CD4-positive, alpha-beta memory T cell (primary cell): Measurements from ENCODE around the gene BEAN1. TPM values are rescaled to one million over a fixed set of nuclear protein-coding genes. Genes with fewer than 3 reads are reported as not detected.
A peak's percentile ranks its signal among the peaks of the same experiment; 100 is the strongest.

Experiments
- CTCF ChIA-PET: fragments of 350-600 bp; sonication (Branson Sonifier 250); formaldehyde crosslinking; loops from one replicate; lab custom pipeline; 2021; ENCODE audit warnings: inconsistent platforms; ENCODE audit not compliant: partially characterized antibody; lab: Charles Lee
- POLR2A ChIA-PET: fragments of 350-600 bp; sonication (Branson Sonifier 250); formaldehyde crosslinking; loops from one replicate; lab custom pipeline; 2021; ENCODE audit not compliant: partially characterized antibody; lab: Charles Lee
- DNase-seq, 5 donors: peaks; one replicate each; pipeline versions ENCODE4 v3.0.0 to v3.0.0-alpha.2; 2020 to 2022; ENCODE audit warnings: mixed read lengths in 1 of 5
- H3K27ac ChIP-seq: one replicate; pipeline ENCODE4 v1.7.0; 2013; ENCODE audit warnings: low read depth, low read length
- H3K27me3 ChIP-seq: 2 replicates; pipeline ENCODE4 v1.7.0; 2013; ENCODE audit warnings: mild to moderate bottlenecking, low read length, moderate library complexity; ENCODE audit not compliant: insufficient read depth
- H3K36me3 ChIP-seq: 2 replicates; pipeline ENCODE4 v1.7.0; 2013; ENCODE audit warnings: mild to moderate bottlenecking, low read length, moderate library complexity; ENCODE audit not compliant: insufficient read depth
- H3K4me1 ChIP-seq: 2 replicates; pipeline ENCODE4 v1.7.0; 2013; ENCODE audit warnings: mild to moderate bottlenecking, low read length, moderate library complexity; ENCODE audit not compliant: insufficient read depth
- H3K4me3 ChIP-seq, 2 donors: one replicate each; pipeline ENCODE4 v1.7.0; 2013; ENCODE audit warnings: low read length in 2 of 2, mild to moderate bottlenecking in 1 of 2
- H3K9me3 ChIP-seq, 2 donors: one replicate each; pipeline ENCODE4 v1.7.0; 2013; ENCODE audit warnings: low read length in 2 of 2, control low read depth in 1 of 2; ENCODE audit not compliant: control insufficient read depth in 1 of 2
- H3K27ac Mint-ChIP-seq, 7 donors: one replicate each; pipeline ENCODE4 v1.8.0; 2020 to 2021; ENCODE audit warnings: mixed read lengths in 7 of 7, mild to moderate bottlenecking in 6 of 7, inconsistent platforms in 3 of 7, moderate library complexity in 3 of 7
- H3K27me3 Mint-ChIP-seq, 2 donors: one replicate each; pipeline ENCODE4 v1.8.0; 2020 to 2021; ENCODE audit warnings: mixed read lengths in 2 of 2
- H3K36me3 Mint-ChIP-seq, 2 donors: one replicate each; pipeline ENCODE4 v1.8.0; 2020 to 2021; ENCODE audit warnings: mixed read lengths in 2 of 2, inconsistent platforms in 1 of 2, mild to moderate bottlenecking in 1 of 2
- H3K4me1 Mint-ChIP-seq, 4 donors: one replicate each; pipeline ENCODE4 v1.8.0; 2020 to 2021; ENCODE audit warnings: mixed read lengths in 4 of 4, mild to moderate bottlenecking in 1 of 4
- H3K4me3 Mint-ChIP-seq, 8 donors: one replicate each; pipeline ENCODE4 v1.8.0; 2020 to 2021; ENCODE audit warnings: mixed read lengths in 8 of 8, mild to moderate bottlenecking in 7 of 8, moderate library complexity in 6 of 8, inconsistent platforms in 3 of 8
- H3K9me3 Mint-ChIP-seq, 8 donors: one replicate each; pipeline ENCODE4 v1.8.0; 2020 to 2021; ENCODE audit warnings: mixed read lengths in 8 of 8, mild to moderate bottlenecking in 5 of 8, inconsistent platforms in 3 of 8, moderate library complexity in 1 of 8
- intact Hi-C: fragments of 100-400 bp; cut with micrococcal nuclease; formaldehyde crosslinking; loops from one replicate; pipeline ENCODE4 v1.15.1; 2023
- polyA plus RNA-seq, 2 donors: library from polyadenylated mRNA; unstranded; fragments of 300-500 nt; fragmentation: Illumina TruSeq; gene quantifications; one replicate each; pipeline ENCODE4 v1.2.3, GENCODE V29; 2021
- total RNA-seq, 2 experiments: library from RNA; stranded (reverse); gene quantifications; one replicate each; pipeline ENCODE4 v1.2.3, GENCODE V29; 2021

BEAN1 gene
- total and polyA plus RNA-seq, 4 experiments from 2014 or later, result 0.23 TPM; not detected in 3

DNA sequence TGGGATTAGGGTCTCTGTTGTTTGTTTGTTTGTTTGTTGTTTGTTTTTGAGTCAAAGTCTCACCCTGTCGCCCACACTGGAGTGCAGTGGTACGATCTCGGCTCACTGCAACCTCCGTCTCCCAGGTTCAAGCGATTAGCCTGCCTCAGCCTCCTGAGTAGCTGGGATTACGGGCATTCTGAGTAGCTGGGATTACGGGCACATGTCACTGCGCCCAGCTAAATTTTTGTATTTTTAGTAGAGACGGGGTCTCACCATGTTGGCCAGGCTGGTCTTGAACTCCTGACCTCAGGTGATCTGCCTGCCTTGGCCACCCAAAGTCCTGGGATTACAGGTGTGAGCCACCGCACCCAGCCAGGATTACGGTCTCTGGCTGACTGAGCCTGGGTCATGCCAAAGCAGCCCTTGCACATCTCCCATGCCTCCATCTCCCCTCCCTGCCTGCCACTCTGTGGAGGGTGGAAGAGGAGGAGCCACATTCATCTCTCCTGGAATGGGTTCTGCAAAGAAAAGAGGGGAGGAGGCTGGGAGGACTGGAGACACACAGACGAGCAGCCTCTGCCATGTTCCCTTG, 59.2 kb downstream of the BEAN1 start:
- DNase-seq, result no peak
- H3K36me3 Mint-ChIP-seq, result no peaks in the 10 kb centered on the region
- no peak overlapping the region for H3K27ac ChIP-seq
- POLR2A ChIA-PET, result interaction anchor here (1.6 kb wide), 1 partner anchor 35 kb away, joined by 4 read pairs; no protein-coding TSS in a partner anchor
- H3K4me3 Mint-ChIP-seq, result no peak overlapping the region
- peaks cover 7% of the 10 kb centered on the region for H3K4me1 ChIP-seq
- H3K9me3 ChIP-seq, result no peaks in the 10 kb centered on the region
- no peak overlapping the region for H3K4me3 ChIP-seq
- intact Hi-C loops, result no loop called here
- H3K27me3 ChIP-seq, result no peaks in the 10 kb centered on the region
- no peaks in the 10 kb centered on the region for H3K36me3 ChIP-seq
- no peaks in the 10 kb centered on the region for H3K27me3 Mint-ChIP-seq
- no peaks in the 10 kb centered on the region for H3K9me3 Mint-ChIP-seq
- H3K27ac Mint-ChIP-seq, result peak overlapping the region in 1 of 7 donors; percentile 57
- CTCF ChIA-PET, result interaction anchor here (1.2 to 5.4 kb wide), 2 partner anchors 80 to 103 kb away, joined by 8 to 72 read pairs; no protein-coding TSS in a partner anchor
- peaks cover 8 to 15% (median 10%) of the 10 kb centered on the region in 4 donors for H3K4me1 Mint-ChIP-seq

DNA sequence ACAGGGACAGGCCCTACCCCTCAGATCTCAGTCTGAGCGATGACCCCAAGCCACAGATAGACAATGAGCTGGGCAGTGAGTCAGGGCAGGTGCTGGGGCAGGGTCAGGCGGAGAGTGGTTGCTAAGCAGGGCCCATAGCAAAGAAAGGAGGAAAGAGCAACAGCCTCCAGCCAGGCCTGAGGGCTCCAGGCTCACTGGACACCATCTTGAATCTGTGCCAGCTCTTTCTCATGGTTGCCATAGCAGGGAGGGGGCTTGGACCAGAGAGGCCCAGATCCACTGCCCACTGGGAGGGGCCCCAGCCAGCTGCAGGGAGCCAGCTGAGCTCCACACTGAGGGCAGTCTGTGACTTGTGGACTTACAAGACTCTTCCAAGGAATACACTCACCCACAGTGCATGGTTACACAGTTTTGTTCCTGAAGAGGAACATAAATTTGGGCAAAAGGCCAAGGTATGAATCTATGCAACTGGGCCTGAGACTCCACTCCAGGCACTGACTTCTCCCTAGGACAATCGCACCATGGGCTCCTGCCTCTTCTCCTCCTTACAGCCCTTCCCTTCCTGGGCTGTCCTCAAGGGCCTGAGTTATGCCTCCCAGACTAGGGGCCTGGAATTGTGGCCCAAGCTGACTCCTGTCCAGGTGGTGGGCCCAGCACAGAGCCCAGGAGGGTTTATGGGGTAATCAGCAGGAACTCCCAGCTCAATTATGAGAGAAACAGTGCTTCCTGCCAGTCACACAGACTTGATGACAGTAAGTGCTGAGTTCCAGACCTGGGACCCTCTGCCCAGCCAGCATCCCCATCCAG, 59.9 kb downstream of the BEAN1 start:
- CTCF ChIA-PET, result interaction anchor here (1.2 to 5.4 kb wide), 2 partner anchors 81 to 103 kb away, joined by 8 to 72 read pairs; no protein-coding TSS in a partner anchor
- intact Hi-C loops, result no loop called here
- no peak for DNase-seq

DNA sequence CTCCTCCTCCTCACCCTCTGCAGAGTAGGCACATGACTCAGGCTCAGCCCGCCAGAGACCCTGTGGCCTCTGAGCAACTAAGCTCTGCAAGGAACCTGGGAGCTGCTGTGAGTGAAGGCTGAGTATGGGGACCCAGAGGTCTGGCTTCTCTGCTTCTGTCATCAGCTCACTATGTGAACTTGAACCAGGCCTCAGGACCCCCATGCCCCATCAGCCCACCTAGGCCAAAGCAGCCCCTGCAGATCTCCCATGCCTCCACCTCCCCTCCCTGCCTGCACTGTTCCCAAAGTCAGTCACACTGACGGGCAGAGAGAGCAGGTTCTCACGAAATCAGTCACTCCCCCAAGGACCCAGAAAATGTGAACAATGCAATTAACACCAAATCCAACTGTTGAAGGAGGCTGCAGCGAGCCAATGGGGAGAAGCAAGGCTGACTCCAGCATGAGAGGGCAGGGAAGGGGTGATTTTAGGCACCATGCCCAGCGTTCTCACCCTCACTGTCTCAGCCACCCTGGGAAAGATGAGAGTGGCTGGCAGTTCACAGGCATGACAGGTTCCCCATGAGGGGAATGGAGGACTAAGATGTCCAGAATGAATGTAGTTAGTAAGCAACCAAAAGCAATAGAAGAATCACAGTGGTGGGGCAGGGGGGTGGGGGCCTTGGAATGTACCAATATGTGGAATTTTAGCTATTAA, 60.6 kb downstream of the BEAN1 start:
- POLR2A ChIA-PET, result interaction anchor here (0.9 to 1.6 kb wide), 3 partner anchors 11 to 163 kb away, joined by 3 to 4 read pairs (median 4); no protein-coding TSS in a partner anchor
- H3K4me3 ChIP-seq, result no peak overlapping the region
- Mint-ChIP-seq H3K36me3 (no peaks in the 10 kb centered on the region), H3K27me3 (no peaks in the 10 kb centered on the region), H3K9me3 (no peaks in the 10 kb centered on the region), H3K4me1 (peaks cover 8 to 15% (median 10%) of the 10 kb centered on the region in 4 donors), H3K4me3 (no peak overlapping the region), H3K27ac (peak overlapping the region in 3 of 7 donors; percentile 48 to 80 (median 50))
- CTCF ChIA-PET, result interaction anchor here (0.7 to 5.4 kb wide), 5 partner anchors 8 to 121 kb away, joined by 3 to 72 read pairs (median 7); no protein-coding TSS in a partner anchor
- H3K27ac ChIP-seq, result no peak overlapping the region
- no peaks in the 10 kb centered on the region for H3K36me3 ChIP-seq
- intact Hi-C loops, result no loop called here
- no peaks in the 10 kb centered on the region for H3K27me3 ChIP-seq
- DNase-seq, result no peak
- H3K9me3 ChIP-seq, result no peaks in the 10 kb centered on the region
- H3K4me1 ChIP-seq, result peaks cover 7% of the 10 kb centered on the region

More for the DNA sequence above, 59.9 kb downstream of the BEAN1 start:
- no peaks in the 10 kb centered on the region for H3K36me3 ChIP-seq
- no peak overlapping the region for H3K4me3 ChIP-seq
- peaks cover 7% of the 10 kb centered on the region for H3K4me1 ChIP-seq
- Mint-ChIP-seq H3K9me3 (no peaks in the 10 kb centered on the region), H3K4me3 (no peak overlapping the region), H3K4me1 (peaks cover 8 to 15% (median 10%) of the 10 kb centered on the region in 4 donors), H3K27me3 (no peaks in the 10 kb centered on the region), H3K27ac (peak overlapping the region in 1 of 7 donors; percentile 57), H3K36me3 (no peaks in the 10 kb centered on the region)
- H3K27ac ChIP-seq, result no peak overlapping the region
- POLR2A ChIA-PET, result interaction anchor here (0.9 to 1.6 kb wide), 3 partner anchors 10 to 164 kb away, joined by 3 to 4 read pairs (median 4); no protein-coding TSS in a partner anchor
- no peaks in the 10 kb centered on the region for H3K9me3 ChIP-seq
- H3K27me3 ChIP-seq, result no peaks in the 10 kb centered on the region

DNA sequence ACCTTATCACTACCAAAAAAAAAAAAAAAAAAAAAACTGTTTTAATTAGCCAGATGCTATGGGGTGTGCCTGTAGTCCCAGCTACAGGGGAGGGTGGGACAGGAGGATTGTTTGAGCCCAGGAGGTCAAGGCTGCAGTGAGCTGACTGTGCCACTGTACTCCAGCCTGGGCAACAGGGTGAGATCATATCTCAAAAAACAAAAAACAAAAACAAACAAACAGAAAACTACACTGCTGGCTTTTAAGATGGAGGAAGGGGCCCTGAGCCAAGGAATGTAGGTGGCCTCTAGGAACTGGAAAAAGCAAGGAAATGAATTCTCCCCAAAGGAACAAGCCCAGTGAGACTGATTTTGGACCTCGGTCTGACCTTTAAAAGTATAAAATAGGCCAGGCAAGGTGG, 61.4 kb downstream of the BEAN1 start:
- DNase-seq, result no peak
- no peaks in the 10 kb centered on the region for H3K9me3 Mint-ChIP-seq
- H3K36me3 Mint-ChIP-seq, result no peaks in the 10 kb centered on the region
- Histone ChIP-seq H3K4me3 (no peak overlapping the region), H3K36me3 (no peaks in the 10 kb centered on the region), H3K27me3 (no peaks in the 10 kb centered on the region), H3K4me1 (peaks cover 2% of the 10 kb centered on the region), H3K27ac (no peak overlapping the region), H3K9me3 (no peaks in the 10 kb centered on the region)
- H3K27ac Mint-ChIP-seq, result no peak overlapping the region
- ChIA-PET CTCF (interaction anchor here (0.7 to 1.6 kb wide), 4 partner anchors 9 to 120 kb away, joined by 3 to 7 read pairs (median 4); no protein-coding TSS in a partner anchor), POLR2A (no interaction called here)
- no peak overlapping the region for H3K4me3 Mint-ChIP-seq
- no peaks in the 10 kb centered on the region for H3K27me3 Mint-ChIP-seq
- H3K4me1 Mint-ChIP-seq, result peaks cover 6 to 8% (median 7%) of the 10 kb centered on the region in 4 donors
- intact Hi-C loops, result no loop called here

DNA sequence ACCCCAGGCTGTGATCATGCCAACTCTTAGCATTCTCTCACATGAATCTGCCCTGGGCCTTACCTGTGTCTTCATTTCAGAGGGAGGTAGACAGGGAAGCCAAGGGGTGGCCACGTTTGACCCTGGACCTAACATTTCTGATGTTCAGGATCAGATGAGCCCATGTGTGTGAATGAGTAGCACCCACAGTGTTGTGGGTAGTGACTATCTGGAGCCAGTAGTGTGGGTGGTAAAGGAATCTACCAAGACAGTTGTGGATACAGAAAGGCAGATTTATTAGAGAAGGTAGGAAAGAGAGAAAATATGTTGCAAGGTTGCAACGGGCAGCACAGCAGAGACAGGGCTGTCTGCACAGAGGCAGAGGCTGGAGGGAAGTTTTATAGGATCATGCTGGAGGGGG, 62.3 kb downstream of the BEAN1 start:
- Mint-ChIP-seq H3K4me3 (peak overlapping the region in 1 of 8 donors; percentile 4), H3K36me3 (no peaks in the 10 kb centered on the region), H3K27me3 (no peaks in the 10 kb centered on the region), H3K4me1 (peaks cover 0 to 2% (median 0%) of the 10 kb centered on the region in 4 donors), H3K27ac (peak overlapping the region in 2 of 7 donors; percentile 1 to 19), H3K9me3 (no peaks in the 10 kb centered on the region)
- intact Hi-C loops, result no loop called here
- DNase-seq, result no peak
- ChIA-PET POLR2A (no interaction called here), CTCF (interaction anchor here (1.3 to 1.6 kb wide), 2 partner anchors 10 to 83 kb away, joined by 4 to 7 read pairs; no protein-coding TSS in a partner anchor)
- Histone ChIP-seq H3K9me3 (no peaks in the 10 kb centered on the region), H3K36me3 (no peaks in the 10 kb centered on the region), H3K27ac (no peak overlapping the region), H3K4me1 (no peaks in the 10 kb centered on the region), H3K4me3 (no peak overlapping the region), H3K27me3 (no peaks in the 10 kb centered on the region)

DNA sequence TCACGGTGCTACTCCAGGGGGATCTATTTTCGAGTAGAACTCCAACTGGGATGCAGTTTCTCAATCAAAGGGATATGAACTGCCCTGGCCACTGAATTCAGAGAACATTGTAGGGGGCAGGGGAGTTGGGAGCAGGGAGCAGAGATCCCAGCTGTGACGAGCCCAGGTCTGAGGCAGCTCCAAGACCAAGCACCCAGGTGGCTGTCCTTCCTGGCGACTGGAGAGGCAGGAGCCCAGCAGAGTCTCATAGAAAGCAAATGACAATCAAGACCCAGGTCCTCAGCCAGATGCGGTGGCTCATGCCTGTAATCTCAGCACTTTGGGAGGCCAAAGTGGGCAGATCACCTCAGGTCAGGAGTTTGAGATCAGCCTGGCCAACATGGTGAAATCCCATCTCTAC, 62.7 kb downstream of the BEAN1 start:
- no peaks in the 10 kb centered on the region for H3K9me3 ChIP-seq
- ChIA-PET POLR2A (interaction anchor here (1.3 kb wide), 1 partner anchor 32 kb away, joined by 4 read pairs; no protein-coding TSS in a partner anchor), CTCF (interaction anchor here (1.3 kb wide), 1 partner anchor 84 kb away, joined by 4 read pairs; no protein-coding TSS in a partner anchor)
- no peaks in the 10 kb centered on the region for H3K9me3 Mint-ChIP-seq
- DNase-seq, result no peak
- H3K36me3 Mint-ChIP-seq, result no peaks in the 10 kb centered on the region
- no peak overlapping the region for H3K27ac ChIP-seq
- H3K4me1 Mint-ChIP-seq, result peaks cover 0 to 2% (median 0%) of the 10 kb centered on the region in 4 donors
- no peaks in the 10 kb centered on the region for H3K36me3 ChIP-seq
- H3K27me3 ChIP-seq, result no peaks in the 10 kb centered on the region
- no peak overlapping the region for H3K4me3 ChIP-seq
- H3K4me3 Mint-ChIP-seq, result no peak overlapping the region
- H3K4me1 ChIP-seq, result no peaks in the 10 kb centered on the region
- H3K27ac Mint-ChIP-seq, result peak overlapping the region in 1 of 7 donors; percentile 19
- intact Hi-C loops, result no loop called here
- H3K27me3 Mint-ChIP-seq, result peaks cover 0 to 2% of the 10 kb centered on the region in 2 donors
